Measurements from ENCODE around the gene RBM33.
A peak's percentile ranks its signal among the peaks of the same experiment; 100 is the strongest.

RBM33 gene

GRCh38 chr7:155750255-155751125 lies 106.0 kb downstream of the RBM33 start:
- no peak for DNase-seq

- DNase-seq, result no peak
Measured at GRCh38 chr7:155751409-155751808, 106.9 kb downstream of the RBM33 start.

GRCh38 chr7:155752756-155753445 lies 108.4 kb downstream of the RBM33 start:
- DNase-seq, result peak in 3 of 4 experiments; percentile 32 to 47 (median 37)

GRCh38 chr7:155753446-155753965 lies 109.0 kb downstream of the RBM33 start:
- no peak for DNase-seq

- no peak for DNase-seq
Measured at GRCh38 chr7:155754165-155754564, 109.7 kb downstream of the RBM33 start.

GRCh38 chr7:155755026-155755425 lies 110.6 kb downstream of the RBM33 start:
- DNase-seq, result no peak

GRCh38 chr7:155756322-155756721 lies 111.9 kb downstream of the RBM33 start:
- DNase-seq, result peak; percentile 69 to 87 (median 80)

- no peak for DNase-seq
Measured at GRCh38 chr7:155758348-155758747, 113.9 kb downstream of the RBM33 start.

- no peak for DNase-seq
Measured at GRCh38 chr7:155759740-155760430, 115.4 kb downstream of the RBM33 start.

- peak; percentile 54 to 88 (median 72) for DNase-seq
Measured at GRCh38 chr7:155761162-155761561, 116.7 kb downstream of the RBM33 start.

- peak in 1 of 4 experiments; percentile 8 for DNase-seq
Measured at GRCh38 chr7:155762036-155762435, 117.6 kb downstream of the RBM33 start.

- DNase-seq, result no peak
Measured at GRCh38 chr7:155762655-155763054, 118.2 kb downstream of the RBM33 start.

GRCh38 chr7:155763122-155763521 lies 118.7 kb downstream of the RBM33 start:
- DNase-seq, result no peak

- DNase-seq, result peak; percentile 51 to 79 (median 78)
Measured at GRCh38 chr7:155763691-155764437, 119.4 kb downstream of the RBM33 start.

- DNase-seq, result no peak
Measured at GRCh38 chr7:155764438-155764793, 120.0 kb downstream of the RBM33 start.

- DNase-seq, result no peak
Measured at GRCh38 chr7:155765458-155765857, 121.0 kb downstream of the RBM33 start.

- DNase-seq, result no peak
Measured at GRCh38 chr7:155766386-155766785, 121.9 kb downstream of the RBM33 start.

GRCh38 chr7:155766966-155767916 lies 122.8 kb downstream of the RBM33 start:
- DNase-seq, result no peak

- DNase-seq, result peak in 1 of 4 experiments; percentile 13
Measured at GRCh38 chr7:155769701-155770100, 125.2 kb downstream of the RBM33 start.

- DNase-seq, result no peak
Measured at GRCh38 chr7:155770241-155770640, 125.8 kb downstream of the RBM33 start.

GRCh38 chr7:155773531-155773930 lies 129.1 kb downstream of the RBM33 start:
- no peak for DNase-seq
